Cardiac muscle cell (in vitro differentiated cells and primary cell): ENCODE measurements around the gene CD244. TPM values are rescaled to one million over a fixed set of nuclear protein-coding genes. Genes with fewer than 3 reads are reported as not detected.
A peak's percentile ranks its signal among the peaks of the same experiment; 100 is the strongest.

Experiments used
- DNase-seq, 2 donors: peaks; one replicate each; pipeline versions ENCODE4 v3.0.0 to v3.0.0-alpha.2; 2010 to 2017; ENCODE audit warnings: low read depth in 1 of 2, low spot score in 1 of 2
- H3K27ac ChIP-seq: fragments of 200-600 bp; sonication (generic); 2 replicates; pipeline ENCODE4 v1.5.1; 2016
- H3K27me3 ChIP-seq: fragments of 200-600 bp; sonication (generic); 2 replicates; pipeline ENCODE4 v1.6.0; 2016; ENCODE audit warnings: control low read depth
- H3K36me3 ChIP-seq: fragments of 200-600 bp; sonication (generic); 2 replicates; pipeline ENCODE4 v1.5.1; 2016; ENCODE audit warnings: control low read depth
- H3K4me1 ChIP-seq: fragments of 200-600 bp; sonication (generic); 2 replicates; pipeline ENCODE4 v1.8.1; 2017; ENCODE audit warnings: low read depth, mild to moderate bottlenecking, mixed run types
- H3K4me3 ChIP-seq: fragments of 200-600 bp; sonication (generic); 2 replicates; pipeline ENCODE4 v1.5.1; 2016; ENCODE audit warnings: mild to moderate bottlenecking
- H3K9me3 ChIP-seq: fragments of 200-600 bp; sonication (generic); 2 replicates; pipeline ENCODE4 v1.5.1; 2017; ENCODE audit warnings: low read depth, mild to moderate bottlenecking, control low read depth
- CTCF ChIP-seq: IDR thresholded peaks from 2 replicates; pipeline ENCODE4 v1.5.1; 2012; ENCODE audit warnings: low read depth, mild to moderate bottlenecking, low read length
- polyA plus RNA-seq: library from polyadenylated mRNA; unstranded; fragments of >200 nt; fragmentation: Nextera tagmentation; extraction: Ambion mirVana; gene quantifications from 2 replicates; pipeline ENCODE4 v1.2.1, GENCODE V29; 2016
- total RNA-seq: library from RNA; depleted of rRNA; stranded (reverse); fragments of >200 nt; gene quantifications from 2 replicates; pipeline ENCODE4 v1.2.3, GENCODE V29; 2016

The CD244 gene
- total and polyA plus RNA-seq, 2 experiments from 2014 or later, result 0.11 TPM; not detected in 1

- DNase-seq, result peak in 1 of 2 donors; percentile 8
- Histone ChIP-seq H3K4me1 (no peaks in the 10 kb centered on the region), H3K36me3 (no peaks in the 10 kb centered on the region)
These were observed 26.2 kb upstream of the CD244 start for GRCh38 chr1:160888926-160889325.

GRCh38 chr1:160887071-160887470 is 24.4 kb upstream of the CD244 start:
- no peak for TF ChIP-seq CTCF
- DNase-seq, result no peak
- H3K27me3 ChIP-seq, result no peaks in the 10 kb centered on the region
- no peak overlapping the region for H3K27ac ChIP-seq
- H3K9me3 ChIP-seq, result no peaks in the 10 kb centered on the region
- no peaks in the 10 kb centered on the region for H3K36me3 ChIP-seq
- H3K4me3 ChIP-seq, result no peak overlapping the region
- no peaks in the 10 kb centered on the region for H3K4me1 ChIP-seq

More at GRCh38 chr1:160888926-160889325, 26.2 kb upstream of the CD244 start:
- no peaks in the 10 kb centered on the region for H3K27me3 ChIP-seq
- H3K27ac ChIP-seq, result no peak overlapping the region
- no peak overlapping the region for H3K4me3 ChIP-seq
- no peaks in the 10 kb centered on the region for H3K9me3 ChIP-seq
- no peak for TF ChIP-seq CTCF

GRCh38 chr1:160885042-160885441 is 22.4 kb upstream of the CD244 start, which contains the start of gene ITLN1:
TSS of gene ITLN1 (minus strand) at chr1:160885180. CDS start at chr1:160884877, 303 bp downstream.
- peaks cover 3% of the 10 kb centered on the region for H3K27me3 ChIP-seq
- no peak for TF ChIP-seq CTCF
- DNase-seq, result no peak
- H3K36me3 ChIP-seq, result no peaks in the 10 kb centered on the region
- no peak within 1 kb of the TSS for H3K27ac ChIP-seq
- H3K9me3 ChIP-seq, result no peaks in the 10 kb centered on the region
- H3K4me3 ChIP-seq, result no peak within 1 kb of the TSS
- no peaks in the 10 kb centered on the region for H3K4me1 ChIP-seq

- H3K4me1 ChIP-seq, result no peaks in the 10 kb centered on the region
- no peak overlapping the region for H3K4me3 ChIP-seq
- no peaks in the 10 kb centered on the region for H3K9me3 ChIP-seq
- no peak for DNase-seq
- no peaks in the 10 kb centered on the region for H3K36me3 ChIP-seq
- H3K27ac ChIP-seq, result no peak overlapping the region
- peaks cover 3% of the 10 kb centered on the region for H3K27me3 ChIP-seq
- TF ChIP-seq CTCF, result no peak
These were observed 21.9 kb upstream of the CD244 start for GRCh38 chr1:160884579-160884978.

- H3K4me3 ChIP-seq, result no peak overlapping the region
These were observed 21.2 kb upstream of the CD244 start for GRCh38 chr1:160883581-160884513.

More at GRCh38 chr1:160883581-160884513, 21.2 kb upstream of the CD244 start:
- H3K36me3 ChIP-seq, result no peaks in the 10 kb centered on the region
- H3K27ac ChIP-seq, result no peak overlapping the region
- TF ChIP-seq CTCF, result no peak
- no peaks in the 10 kb centered on the region for H3K4me1 ChIP-seq
- DNase-seq, result no peak
- no peaks in the 10 kb centered on the region for H3K9me3 ChIP-seq
- peaks cover 3% of the 10 kb centered on the region for H3K27me3 ChIP-seq
